ENCODE results near the gene NHSL1.

DNA sequence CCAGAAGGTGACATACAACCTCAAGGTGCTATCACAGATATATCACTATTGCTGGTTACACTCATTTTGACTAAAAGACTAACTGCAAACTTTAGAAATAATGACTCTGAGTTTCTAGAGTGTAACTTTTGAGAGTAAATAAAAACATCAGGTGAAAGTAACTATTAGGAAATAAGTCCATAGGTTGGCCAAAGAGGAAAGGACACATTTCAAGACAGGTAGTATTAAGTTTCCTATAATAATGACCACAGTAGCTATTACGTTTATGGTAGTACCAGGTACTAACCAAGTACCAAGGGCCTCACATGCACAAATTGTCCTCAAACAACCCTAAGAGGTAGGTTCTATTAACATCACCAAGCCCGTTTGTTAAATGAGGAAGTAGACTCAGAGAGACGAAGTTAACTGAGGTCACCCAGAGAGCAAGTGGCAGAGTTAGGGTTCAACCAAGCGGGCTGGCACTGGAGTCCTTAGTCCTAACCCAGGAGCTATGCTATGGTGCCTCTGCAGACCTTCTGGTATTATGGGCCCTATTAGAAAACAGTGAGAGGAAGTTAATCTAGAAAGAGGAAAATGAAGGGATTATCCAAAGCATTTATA, 58.4 kb downstream of the NHSL1 start:
- no peak for TF ChIP-seq CTCF (IDR thresholded peaks at IDR 0.05; ENCODE audit: extremely low read depth in 1 of 2, insufficient read depth in 1 of 2, low read depth in 1 of 2, low read length in 2 of 2)
- no peak for TF ChIP-seq FOS (IDR thresholded peaks at IDR 0.05; ENCODE audit: borderline replicate concordance, insufficient read depth, low read length)
- no peak for TF ChIP-seq POLR2A (IDR thresholded peaks at IDR 0.05; ENCODE audit: low read depth, low read length)

Measured in endothelial cell of umbilical vein (primary cell).